IPS-15b (cell line): ENCODE results near the gene NAMPT.

Source experiments
- H3K27me3 ChIP-seq: one replicate; pipeline ENCODE4 v1.6.1; 2013; ENCODE audit warnings: low read length; ENCODE audit not compliant: control insufficient read depth, insufficient read depth
- H3K36me3 ChIP-seq: one replicate; pipeline ENCODE4 v1.6.1; 2013; ENCODE audit warnings: low read length; ENCODE audit not compliant: control insufficient read depth, insufficient read depth
- H3K4me1 ChIP-seq: one replicate; pipeline ENCODE4 v1.6.1; 2013; ENCODE audit warnings: mild to moderate bottlenecking, low read length; ENCODE audit not compliant: control insufficient read depth, insufficient read depth
- H3K4me3 ChIP-seq: one replicate; pipeline ENCODE4 v1.5.1; 2013; ENCODE audit warnings: low read depth, low read length
- H3K9ac ChIP-seq: one replicate; pipeline ENCODE4 v1.6.1; 2013; ENCODE audit warnings: low read depth, mild to moderate bottlenecking, low read length
- H3K9me3 ChIP-seq: one replicate; pipeline ENCODE4 v1.6.1; 2013; ENCODE audit warnings: mild to moderate bottlenecking, low read length; ENCODE audit not compliant: control insufficient read depth, insufficient read depth

The NAMPT gene

DNA sequence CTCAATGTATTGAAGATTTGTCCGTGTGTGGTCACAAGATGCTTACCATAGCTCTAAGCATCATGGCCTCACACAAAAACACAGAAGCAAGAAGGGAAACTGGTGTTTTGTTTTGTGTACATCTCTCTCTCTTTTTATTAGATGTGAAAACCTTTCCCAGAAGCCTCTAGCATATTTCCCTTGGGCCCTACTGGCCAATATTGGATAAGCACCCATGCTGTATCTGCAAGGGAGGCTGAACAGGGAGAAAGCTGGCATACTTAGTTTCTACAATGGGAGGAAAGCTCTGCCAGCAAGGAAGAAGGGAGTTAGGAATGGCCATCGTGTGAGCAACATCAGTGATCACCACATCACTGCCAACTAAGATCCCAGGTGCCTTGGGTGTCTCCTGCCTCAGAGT is 9.6 kb upstream of the NAMPT start:
- H3K9me3 ChIP-seq: no peaks in the 10 kb centered on the region
- H3K27me3 ChIP-seq: no peaks in the 10 kb centered on the region
- no peaks in the 10 kb centered on the region for H3K4me1 ChIP-seq
- H3K36me3 ChIP-seq: no peaks in the 10 kb centered on the region
- no peak overlapping the region for H3K4me3 ChIP-seq
- no peak overlapping the region for H3K9ac ChIP-seq

DNA sequence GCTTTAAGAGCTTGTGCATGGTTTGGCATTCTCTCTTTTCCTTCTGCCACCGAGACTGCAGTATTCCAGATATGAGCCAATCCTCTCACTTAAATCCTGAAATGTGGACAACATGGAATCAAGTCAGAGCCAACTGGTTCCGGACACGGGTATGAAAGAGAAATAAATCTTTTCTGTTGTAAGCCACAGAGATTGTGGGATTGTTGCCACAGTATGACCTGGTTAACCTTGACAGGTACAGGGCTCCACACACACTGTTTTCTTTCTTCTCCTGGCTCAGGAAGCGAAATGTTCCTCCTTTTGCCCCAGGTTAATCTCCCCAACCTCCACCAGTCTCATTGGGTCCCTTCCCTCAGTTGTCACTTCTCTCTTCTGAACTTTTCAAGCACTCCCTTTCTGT is 6.5 kb upstream of the NAMPT start:
- Histone ChIP-seq H3K36me3 (no peaks in the 10 kb centered on the region), H3K27me3 (no peaks in the 10 kb centered on the region), H3K9ac (no peak overlapping the region), H3K4me1 (no peaks in the 10 kb centered on the region), H3K4me3 (no peak overlapping the region), H3K9me3 (no peaks in the 10 kb centered on the region)

DNA sequence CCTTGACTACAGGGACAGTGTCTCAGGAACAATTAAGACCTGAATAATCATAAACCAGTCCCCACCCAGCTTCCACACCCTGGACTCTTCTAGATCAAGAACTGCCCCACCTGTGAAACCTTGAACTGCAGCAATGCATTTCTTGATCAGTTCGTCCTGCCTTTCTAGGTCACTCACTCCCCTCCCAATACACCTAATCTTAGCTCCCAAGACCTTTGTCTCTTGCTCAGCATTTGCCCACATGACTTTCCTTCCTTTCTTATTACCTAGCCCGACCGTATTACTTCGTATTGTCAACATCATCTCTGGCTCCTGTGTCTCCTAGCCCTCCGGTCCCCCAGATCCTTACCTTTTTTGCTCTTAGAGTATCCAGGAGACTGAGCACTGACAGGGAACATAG is 5.5 kb upstream of the NAMPT start:
- no peaks in the 10 kb centered on the region for H3K27me3 ChIP-seq
- H3K4me3 ChIP-seq: no peak overlapping the region
- H3K4me1 ChIP-seq: peaks cover 4% of the 10 kb centered on the region
- H3K36me3 ChIP-seq: no peaks in the 10 kb centered on the region
- H3K9ac ChIP-seq: no peak overlapping the region
- H3K9me3 ChIP-seq: no peaks in the 10 kb centered on the region

DNA sequence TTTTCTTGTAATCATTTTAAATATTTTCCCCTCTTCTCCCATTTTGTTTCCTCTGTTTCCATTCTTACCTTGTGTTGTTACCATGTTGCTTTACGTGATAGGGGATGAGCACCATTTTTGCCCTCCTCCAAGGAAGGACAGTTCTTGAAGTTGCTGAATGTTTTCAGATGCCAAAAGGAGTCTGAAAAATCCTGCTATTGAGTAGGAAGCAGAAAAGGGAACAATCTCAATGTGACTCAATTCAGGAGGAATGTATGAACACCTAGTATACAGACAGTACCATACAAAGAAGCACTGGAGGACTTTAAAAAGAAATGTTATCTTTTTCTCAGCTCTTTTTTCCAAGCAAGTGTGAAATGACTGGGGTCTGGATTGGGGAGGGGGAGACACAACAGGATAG is 5.1 kb upstream of the NAMPT start:
- peaks cover 4% of the 10 kb centered on the region for H3K4me1 ChIP-seq
- no peak overlapping the region for H3K4me3 ChIP-seq
- no peak overlapping the region for H3K9ac ChIP-seq
- H3K36me3 ChIP-seq: no peaks in the 10 kb centered on the region
- no peaks in the 10 kb centered on the region for H3K9me3 ChIP-seq
- H3K27me3 ChIP-seq: no peaks in the 10 kb centered on the region

DNA sequence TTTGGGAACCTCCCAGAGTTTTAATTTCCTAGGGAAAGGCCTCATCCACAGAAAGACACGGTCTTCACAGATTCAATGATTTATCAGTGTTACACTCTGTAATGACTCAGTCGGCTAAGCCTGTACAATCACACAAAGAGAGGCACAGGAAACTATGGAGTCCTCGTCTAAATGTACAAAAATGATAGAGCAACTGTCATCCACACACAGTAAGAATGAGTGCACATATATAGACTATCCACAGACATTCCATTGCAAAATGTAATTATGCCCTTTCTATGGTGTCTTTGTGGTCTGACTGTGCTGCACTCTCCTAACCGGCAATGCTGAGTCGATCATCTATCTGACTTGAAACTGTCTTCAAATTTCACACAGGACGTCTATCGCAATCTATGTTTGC is 3.5 kb upstream of the NAMPT start:
- H3K9me3 ChIP-seq: no peaks in the 10 kb centered on the region
- no peaks in the 10 kb centered on the region for H3K27me3 ChIP-seq
- no peak overlapping the region for H3K9ac ChIP-seq
- peaks cover 4% of the 10 kb centered on the region for H3K4me1 ChIP-seq
- H3K36me3 ChIP-seq: no peaks in the 10 kb centered on the region
- no peak overlapping the region for H3K4me3 ChIP-seq

DNA sequence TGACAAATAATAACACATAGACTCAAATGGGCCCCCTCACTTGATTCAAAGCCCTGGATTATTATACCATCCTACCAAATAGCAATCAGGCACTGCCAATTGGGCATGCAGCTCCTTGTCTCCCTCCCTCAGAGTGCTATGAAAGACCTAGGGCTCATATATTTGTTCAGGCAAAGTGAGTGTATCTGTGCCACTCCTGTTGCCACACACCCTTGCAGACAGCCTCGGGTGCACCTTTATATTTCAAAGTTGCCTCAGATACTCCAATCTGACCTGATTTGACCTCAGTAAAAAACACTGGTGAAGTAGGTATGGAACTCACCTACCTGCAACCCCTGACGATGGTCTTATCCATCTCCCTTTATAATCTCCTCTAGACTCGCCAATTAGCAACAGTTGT is 3.0 kb upstream of the NAMPT start:
- H3K4me3 ChIP-seq: no peak overlapping the region
- H3K4me1 ChIP-seq: peaks cover 4% of the 10 kb centered on the region

DNA sequence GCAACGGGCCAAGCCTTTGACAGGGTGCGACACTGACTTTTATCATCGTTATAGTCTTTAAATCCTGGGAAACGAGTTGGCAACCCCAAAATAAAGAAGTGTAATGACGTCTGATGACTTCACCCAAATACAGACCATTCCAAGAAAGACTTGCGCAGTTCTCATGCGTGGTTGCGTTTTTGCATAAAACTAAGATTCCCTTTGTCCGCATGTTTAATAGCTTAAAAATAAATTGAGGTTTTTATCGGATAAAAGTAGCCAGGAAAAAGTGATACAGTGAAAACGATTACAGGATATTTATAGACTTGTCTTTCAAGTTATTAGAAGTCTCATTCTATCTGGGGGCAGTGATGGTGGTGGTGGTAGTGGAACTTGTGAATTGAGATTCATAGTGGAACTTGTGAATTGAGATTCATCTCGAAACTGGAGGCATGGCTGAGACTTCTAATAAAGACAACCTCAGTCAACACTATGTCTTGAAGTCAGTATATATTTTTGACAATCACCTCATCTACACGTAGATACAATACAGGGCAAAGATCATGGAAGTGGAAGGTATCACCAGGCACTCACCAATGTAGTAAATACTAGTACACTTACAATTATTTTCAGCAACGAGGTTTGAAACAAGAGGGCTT is 1.2 kb upstream of the NAMPT start:
- no peaks in the 10 kb centered on the region for H3K27me3 ChIP-seq
- H3K9ac ChIP-seq: peak overlapping the region; percentile 91
- H3K4me3 ChIP-seq: peak overlapping the region; percentile 95
- no peaks in the 10 kb centered on the region for H3K36me3 ChIP-seq
- H3K9me3 ChIP-seq: no peaks in the 10 kb centered on the region
- H3K4me1 ChIP-seq: peaks cover 4% of the 10 kb centered on the region

More for the DNA sequence above, 3.0 kb upstream of the NAMPT start:
- H3K36me3 ChIP-seq: no peaks in the 10 kb centered on the region
- no peaks in the 10 kb centered on the region for H3K9me3 ChIP-seq
- H3K27me3 ChIP-seq: no peaks in the 10 kb centered on the region
- no peak overlapping the region for H3K9ac ChIP-seq

DNA sequence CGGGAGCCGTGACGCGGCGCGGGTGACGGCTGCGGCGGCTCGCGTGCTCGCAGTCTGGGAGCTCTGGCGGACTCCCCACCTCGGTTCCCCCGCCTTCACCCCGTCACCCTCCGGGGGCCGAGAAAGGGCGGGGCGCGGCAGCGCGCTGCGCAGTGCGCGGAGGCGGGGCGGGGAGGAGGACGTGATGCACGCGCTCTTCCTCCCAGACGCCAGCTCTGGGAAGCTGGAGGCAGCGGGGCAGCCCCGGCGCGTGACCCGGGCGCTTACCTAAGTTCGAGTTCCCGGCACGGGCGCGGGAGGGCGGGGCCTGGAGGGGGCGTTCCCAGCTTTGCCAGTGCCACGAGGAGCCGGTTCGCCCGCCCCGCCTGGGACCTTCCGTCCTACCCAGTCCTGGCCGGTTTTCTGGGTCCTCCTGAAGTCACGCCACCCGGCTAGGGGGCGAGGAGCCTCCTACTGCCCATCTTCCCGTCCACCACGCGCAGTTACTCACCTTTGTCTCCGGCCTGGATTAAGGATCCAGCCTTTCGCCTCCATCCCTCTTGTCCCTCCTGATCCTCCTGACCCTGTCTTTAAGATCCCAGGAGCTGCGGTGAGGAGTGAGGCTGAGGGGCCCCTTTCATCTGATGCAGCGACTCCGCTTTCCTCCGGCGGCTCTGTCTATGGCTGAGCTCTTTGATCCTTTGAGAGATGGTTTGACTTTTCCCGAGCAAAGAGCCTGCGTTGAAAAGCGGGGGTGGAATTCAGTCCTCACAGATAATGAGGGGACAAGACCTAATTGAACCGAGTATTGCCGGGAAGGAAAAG is 470 bp upstream of the NAMPT start:
- H3K4me1 ChIP-seq: peaks cover 4% of the 10 kb centered on the region
- peak overlapping the region; percentile 95 for H3K4me3 ChIP-seq
- H3K9ac ChIP-seq: peak overlapping the region; percentile 91
- no peaks in the 10 kb centered on the region for H3K9me3 ChIP-seq
- no peaks in the 10 kb centered on the region for H3K36me3 ChIP-seq
- H3K27me3 ChIP-seq: no peaks in the 10 kb centered on the region

DNA sequence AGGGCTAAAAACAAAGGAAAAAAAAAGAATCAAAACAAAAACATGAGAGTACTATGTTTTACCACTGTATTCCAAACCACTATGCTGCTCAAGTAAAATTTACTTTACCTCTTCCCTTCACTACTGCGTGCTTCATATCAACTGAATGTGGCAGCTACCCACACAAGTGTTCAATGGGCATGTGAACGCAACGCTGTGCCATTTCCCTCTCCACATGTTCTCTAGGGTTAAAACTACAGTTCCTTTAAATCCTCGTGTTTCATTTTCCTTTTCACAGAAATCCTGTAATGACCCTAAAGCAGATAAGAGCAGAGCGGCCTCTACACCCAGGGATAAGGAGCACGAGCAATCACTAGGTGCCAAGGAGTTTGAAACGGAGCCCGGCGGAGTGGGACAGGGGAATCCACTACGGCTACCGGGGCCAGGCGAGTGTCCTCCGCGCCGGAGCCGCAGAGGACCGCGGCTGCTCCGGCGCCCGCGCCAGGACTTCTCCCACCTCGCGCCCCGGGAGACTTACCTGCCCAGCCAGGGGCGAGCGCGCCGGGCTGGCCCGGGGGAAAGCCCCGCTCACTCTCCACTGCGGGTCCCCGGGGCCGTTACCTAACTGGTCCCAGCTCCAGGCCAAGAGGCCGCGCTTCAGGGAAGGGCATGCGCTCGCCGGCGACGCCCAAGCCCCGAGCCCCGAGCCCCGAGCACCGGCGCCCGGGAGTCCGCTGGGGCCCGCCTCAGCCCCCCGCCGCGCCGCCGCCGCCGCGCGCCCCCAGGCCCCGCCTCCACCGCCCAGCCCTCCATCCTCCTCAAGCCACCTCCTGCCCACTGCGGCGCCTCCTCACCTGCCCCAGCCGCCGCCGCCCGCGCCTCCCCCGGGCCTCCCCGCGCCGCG is 711 bp downstream of the NAMPT start:
- H3K4me3 ChIP-seq: peak overlapping the region; percentile 93
- H3K27me3 ChIP-seq: no peaks in the 10 kb centered on the region
- H3K4me1 ChIP-seq: peaks cover 4% of the 10 kb centered on the region
- no peaks in the 10 kb centered on the region for H3K36me3 ChIP-seq
- no peaks in the 10 kb centered on the region for H3K9me3 ChIP-seq
- peak overlapping the region; percentile 79 for H3K9ac ChIP-seq

DNA sequence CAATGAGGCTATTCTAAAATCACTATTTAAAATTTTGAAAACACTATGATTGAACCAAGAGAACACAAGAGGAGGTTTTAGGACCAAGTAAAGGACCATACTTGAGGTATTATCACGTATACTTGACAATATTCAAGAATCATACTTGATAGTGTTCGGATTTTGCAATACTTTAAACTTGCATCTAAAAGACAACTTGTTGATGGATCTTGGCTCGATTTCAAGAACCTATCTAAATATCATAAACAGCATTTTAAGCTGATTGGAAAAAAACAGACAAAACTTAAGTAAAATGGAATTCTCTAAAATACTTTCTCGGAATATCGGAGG is 1.3 kb downstream of the NAMPT start:
- no peaks in the 10 kb centered on the region for H3K27me3 ChIP-seq
- peak overlapping the region; percentile 93 for H3K4me3 ChIP-seq
- H3K9ac ChIP-seq: no peak overlapping the region
- H3K4me1 ChIP-seq: peaks cover 4% of the 10 kb centered on the region
- H3K36me3 ChIP-seq: no peaks in the 10 kb centered on the region
- H3K9me3 ChIP-seq: no peaks in the 10 kb centered on the region

DNA sequence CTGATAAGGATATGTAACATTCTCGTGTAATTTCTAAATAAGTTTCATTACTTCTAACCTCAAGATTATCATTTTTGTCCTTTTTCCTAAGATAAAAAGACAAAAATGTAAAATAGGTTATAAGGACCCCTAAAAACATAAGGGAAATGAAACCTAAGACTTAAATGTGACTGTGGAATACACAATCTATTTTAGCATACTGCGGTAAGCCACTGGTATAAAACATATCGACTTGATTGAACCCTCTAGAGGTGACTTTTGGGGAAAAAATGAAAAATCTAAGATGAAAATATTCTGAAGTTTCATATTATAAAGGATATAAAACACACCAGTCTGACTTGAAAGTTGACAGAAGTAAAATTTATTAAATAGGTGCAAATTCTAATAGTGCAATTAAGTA is 1.9 kb downstream of the NAMPT start:
- no peaks in the 10 kb centered on the region for H3K36me3 ChIP-seq
- H3K9me3 ChIP-seq: no peaks in the 10 kb centered on the region
- H3K4me3 ChIP-seq: no peak overlapping the region
- no peaks in the 10 kb centered on the region for H3K27me3 ChIP-seq
- peaks cover 4% of the 10 kb centered on the region for H3K4me1 ChIP-seq
- H3K9ac ChIP-seq: no peak overlapping the region
